ENCODE data around the gene NSUN2. TPM values are rescaled to one million over a fixed set of nuclear protein-coding genes. Genes with fewer than 3 reads are reported as not detected.
A peak's percentile ranks its signal among the peaks of the same experiment; 100 is the strongest.

Gene NSUN2
- total RNA-seq, 1 donor: 39.4 TPM

DNA sequence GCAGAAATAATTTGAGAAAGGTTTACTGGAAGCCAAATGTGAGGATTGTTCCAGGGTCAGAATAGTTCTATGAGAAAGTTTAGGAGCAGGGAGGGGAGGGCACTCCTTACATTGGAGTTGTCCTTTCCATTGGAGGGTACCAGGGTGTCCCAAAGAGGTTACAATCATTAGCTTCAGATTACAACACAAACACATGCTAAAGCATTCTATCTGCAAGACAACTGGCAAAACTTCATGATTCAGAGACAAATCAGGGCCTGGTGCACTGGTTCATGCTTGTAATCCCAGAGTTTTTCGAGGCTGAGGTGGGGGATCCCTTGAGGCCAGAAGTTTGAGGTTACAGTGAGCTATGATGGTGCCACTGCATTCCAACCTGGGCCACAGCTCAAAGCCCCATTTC, 51.8 kb downstream of the NSUN2 start:
- H3K4me2 ChIP-seq (ENCODE audit: insufficient read depth, low read length): no peak overlapping the region
- no peaks in the 10 kb centered on the region for H3K9me3 ChIP-seq (ENCODE audit: low read depth, low read length)
- H2AFZ ChIP-seq (ENCODE audit: low read length): no peak overlapping the region
- TF ChIP-seq, protein P1, sequence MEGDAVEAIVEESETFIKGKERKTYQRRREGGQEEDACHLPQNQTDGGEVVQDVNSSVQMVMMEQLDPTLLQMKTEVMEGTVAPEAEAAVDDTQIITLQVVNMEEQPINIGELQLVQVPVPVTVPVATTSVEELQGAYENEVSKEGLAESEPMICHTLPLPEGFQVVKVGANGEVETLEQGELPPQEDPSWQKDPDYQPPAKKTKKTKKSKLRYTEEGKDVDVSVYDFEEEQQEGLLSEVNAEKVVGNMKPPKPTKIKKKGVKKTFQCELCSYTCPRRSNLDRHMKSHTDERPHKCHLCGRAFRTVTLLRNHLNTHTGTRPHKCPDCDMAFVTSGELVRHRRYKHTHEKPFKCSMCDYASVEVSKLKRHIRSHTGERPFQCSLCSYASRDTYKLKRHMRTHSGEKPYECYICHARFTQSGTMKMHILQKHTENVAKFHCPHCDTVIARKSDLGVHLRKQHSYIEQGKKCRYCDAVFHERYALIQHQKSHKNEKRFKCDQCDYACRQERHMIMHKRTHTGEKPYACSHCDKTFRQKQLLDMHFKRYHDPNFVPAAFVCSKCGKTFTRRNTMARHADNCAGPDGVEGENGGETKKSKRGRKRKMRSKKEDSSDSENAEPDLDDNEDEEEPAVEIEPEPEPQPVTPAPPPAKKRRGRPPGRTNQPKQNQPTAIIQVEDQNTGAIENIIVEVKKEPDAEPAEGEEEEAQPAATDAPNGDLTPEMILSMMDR (IDR thresholded peaks at IDR 0.05; ENCODE audit: extremely low read depth, low read depth, low read length): no peak
- H3K4me3 ChIP-seq (ENCODE audit: insufficient read depth, low read length): no peak overlapping the region
- H3K79me2 ChIP-seq (ENCODE audit: insufficient read depth, low read length): no peaks in the 10 kb centered on the region
- no peaks in the 10 kb centered on the region for H4K20me1 ChIP-seq (ENCODE audit: insufficient read depth, low read length)
- peak; percentile 84 for DNase-seq (ENCODE audit: insufficient read length, low spot score, missing footprints)
- H3K27me3 ChIP-seq (ENCODE audit: insufficient read depth, low read length): peaks cover 29% of the 10 kb centered on the region
- H3K4me1 ChIP-seq (ENCODE audit: insufficient read depth, low read length): peaks cover 33% of the 10 kb centered on the region
- H3K36me3 ChIP-seq (ENCODE audit: insufficient read depth, low read length): no peaks in the 10 kb centered on the region
- H3K27ac ChIP-seq (ENCODE audit: low read depth, low read length): peak overlapping the region; percentile 21

DNA sequence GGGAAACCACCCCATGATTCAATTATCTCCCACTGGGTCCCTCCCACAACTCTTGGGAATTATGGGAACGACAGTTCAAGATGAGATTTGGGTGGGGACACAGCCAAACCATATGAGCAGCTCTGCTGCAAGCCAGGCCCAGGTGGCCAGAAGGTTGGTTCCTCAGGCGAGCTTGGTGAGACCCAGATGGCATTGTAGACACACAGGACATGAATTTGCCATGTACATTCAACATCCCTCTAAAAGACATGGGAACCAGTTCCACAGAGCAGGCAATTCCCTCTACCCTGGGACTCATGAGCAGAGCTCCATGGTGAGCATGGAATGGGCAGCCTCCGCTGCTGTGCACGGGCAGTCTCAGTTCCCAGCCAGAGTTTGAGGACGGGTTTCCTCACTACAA, 53.3 kb downstream of the NSUN2 start:
- H3K36me3 ChIP-seq (ENCODE audit: insufficient read depth, low read length): no peaks in the 10 kb centered on the region
- no peak for DNase-seq (ENCODE audit: insufficient read length, low spot score, missing footprints)
- H3K79me2 ChIP-seq (ENCODE audit: insufficient read depth, low read length): no peaks in the 10 kb centered on the region
- peaks cover 33% of the 10 kb centered on the region for H3K4me1 ChIP-seq (ENCODE audit: insufficient read depth, low read length)
- H3K27me3 ChIP-seq (ENCODE audit: insufficient read depth, low read length): peaks cover 24% of the 10 kb centered on the region
- no peak overlapping the region for H3K4me2 ChIP-seq (ENCODE audit: insufficient read depth, low read length)
- no peaks in the 10 kb centered on the region for H4K20me1 ChIP-seq (ENCODE audit: insufficient read depth, low read length)
- no peak overlapping the region for H3K4me3 ChIP-seq (ENCODE audit: insufficient read depth, low read length)
- H3K9me3 ChIP-seq (ENCODE audit: low read depth, low read length): no peaks in the 10 kb centered on the region
- H2AFZ ChIP-seq (ENCODE audit: low read length): no peak overlapping the region
- no peak overlapping the region for H3K27ac ChIP-seq (ENCODE audit: low read depth, low read length)
- TF ChIP-seq, protein P1 (IDR thresholded peaks at IDR 0.05; ENCODE audit: extremely low read depth, low read depth, low read length): no peak

DNA sequence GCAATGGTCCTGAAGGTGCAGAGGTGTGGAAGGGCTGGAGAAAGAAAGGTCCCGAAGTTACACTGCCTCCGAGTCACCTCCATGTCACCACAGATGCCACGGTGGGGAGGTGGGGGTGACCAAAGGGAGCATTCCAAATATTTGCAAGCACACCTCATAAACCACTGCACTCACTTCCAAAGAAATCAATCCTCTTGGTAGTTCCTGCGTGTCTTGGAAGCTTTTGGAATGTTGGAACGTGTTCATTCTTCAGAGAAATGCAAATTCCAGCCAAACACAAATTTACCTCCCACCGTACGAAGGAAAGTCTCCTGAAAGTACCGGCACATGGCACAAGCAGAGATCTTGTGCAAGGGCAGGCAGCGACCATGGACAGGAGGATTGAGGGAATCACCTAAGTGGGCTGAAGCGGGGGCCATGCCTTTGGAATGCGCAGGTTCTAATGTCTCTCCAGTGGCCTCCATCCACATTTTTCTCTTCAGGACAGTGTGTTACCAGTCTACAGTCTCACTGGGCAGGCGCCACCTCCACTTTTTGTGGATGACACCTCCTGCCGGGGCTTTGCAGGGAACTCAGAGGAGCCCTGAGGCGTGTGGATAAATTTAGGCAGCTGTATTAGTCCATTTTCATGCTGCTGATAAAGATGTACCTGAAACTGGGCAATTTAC, 54.0 kb downstream of the NSUN2 start:
- Histone ChIP-seq H3K4me1 (ENCODE audit: insufficient read depth, low read length) (peaks cover 33% of the 10 kb centered on the region), H4K20me1 (ENCODE audit: insufficient read depth, low read length) (no peaks in the 10 kb centered on the region), H3K27ac (ENCODE audit: low read depth, low read length) (no peak overlapping the region), H3K9me3 (ENCODE audit: low read depth, low read length) (no peaks in the 10 kb centered on the region), H3K79me2 (ENCODE audit: insufficient read depth, low read length) (no peaks in the 10 kb centered on the region), H3K27me3 (ENCODE audit: insufficient read depth, low read length) (peaks cover 17% of the 10 kb centered on the region), H3K4me3 (ENCODE audit: insufficient read depth, low read length) (no peak overlapping the region), H3K36me3 (ENCODE audit: insufficient read depth, low read length) (no peaks in the 10 kb centered on the region), H3K4me2 (ENCODE audit: insufficient read depth, low read length) (peak overlapping the region; percentile 57), H2AFZ (ENCODE audit: low read length) (peak overlapping the region; percentile 46)
- TF ChIP-seq, protein P1 (IDR thresholded peaks at IDR 0.05; ENCODE audit: extremely low read depth, low read depth, low read length): no peak
- peak; percentile 56 for DNase-seq (ENCODE audit: insufficient read length, low spot score, missing footprints)

DNA sequence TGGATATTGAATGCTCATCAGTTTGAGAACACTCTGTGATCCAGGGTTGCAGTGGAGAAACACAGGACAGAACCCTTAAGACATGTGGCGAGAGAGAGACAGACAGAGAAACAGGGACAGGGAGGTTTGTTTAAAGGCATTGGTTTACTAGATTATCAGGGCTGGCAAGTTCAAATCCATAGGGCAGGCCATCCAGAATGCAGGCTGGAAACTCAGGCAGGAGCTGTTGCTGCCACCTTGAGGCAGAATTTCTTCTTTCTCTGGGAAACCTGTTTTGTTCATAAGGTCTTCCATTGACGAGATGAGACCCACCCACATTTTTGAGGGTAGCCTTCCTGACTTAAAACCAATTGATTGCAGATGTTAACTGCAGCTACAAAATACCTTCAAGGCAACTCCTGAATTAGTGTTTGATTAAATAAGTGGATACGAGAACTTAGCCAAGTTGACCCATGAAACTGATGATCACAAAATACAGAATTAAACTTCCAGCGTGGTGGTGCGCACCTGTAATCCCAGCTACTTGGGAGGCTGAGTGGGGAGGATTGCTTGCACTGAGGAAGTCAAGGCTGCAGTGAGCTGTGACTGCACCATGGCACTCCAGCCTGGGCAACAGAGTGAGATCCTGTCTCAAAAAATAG, 55.9 kb downstream of the NSUN2 start:
- Histone ChIP-seq H3K36me3 (ENCODE audit: insufficient read depth, low read length) (no peaks in the 10 kb centered on the region), H2AFZ (ENCODE audit: low read length) (peak overlapping the region; percentile 2), H3K27ac (ENCODE audit: low read depth, low read length) (no peak overlapping the region), H3K79me2 (ENCODE audit: insufficient read depth, low read length) (no peaks in the 10 kb centered on the region), H3K9me3 (ENCODE audit: low read depth, low read length) (no peaks in the 10 kb centered on the region), H4K20me1 (ENCODE audit: insufficient read depth, low read length) (no peaks in the 10 kb centered on the region), H3K4me2 (ENCODE audit: insufficient read depth, low read length) (no peak overlapping the region), H3K27me3 (ENCODE audit: insufficient read depth, low read length) (peaks cover 11% of the 10 kb centered on the region), H3K4me3 (ENCODE audit: insufficient read depth, low read length) (no peak overlapping the region), H3K4me1 (ENCODE audit: insufficient read depth, low read length) (peaks cover 25% of the 10 kb centered on the region)
- peak; percentile 88 for DNase-seq (ENCODE audit: insufficient read length, low spot score, missing footprints)
- TF ChIP-seq, protein P1 (IDR thresholded peaks at IDR 0.05; ENCODE audit: extremely low read depth, low read depth, low read length): peak; percentile 72

Measured in osteoblast (primary cell).